SU-DHL-6 (cell line): ENCODE data around the gene ITPK1.

Source experiments
- H2AFZ ChIP-seq: fragments of 200-600 bp; sonication (generic); 2 replicates; pipeline ENCODE4 v1.6.1; 2014; ENCODE audit warnings: low read depth, mild to moderate bottlenecking, moderate library complexity, mixed read lengths, antibody characterized with exemption, low read length; ENCODE audit not compliant: severe bottlenecking
- H3F3A ChIP-seq: fragments of 200-600 bp; shearing (Covaris generic); 2 replicates; pipeline ENCODE4 v1.6.0; 2016; ENCODE audit warnings: antibody characterized with exemption, mild to moderate bottlenecking; ENCODE audit not compliant: insufficient read depth
- H3K27ac ChIP-seq: fragments of 200-600 bp; sonication (generic); 2 replicates; pipeline ENCODE4 v1.5.1; 2016; ENCODE audit warnings: low read depth, mild to moderate bottlenecking, low read length, moderate library complexity, mixed read lengths
- H3K27me3 ChIP-seq: fragments of 200-600 bp; sonication (generic), shearing (Covaris generic); 2 replicates; pipeline ENCODE4 v1.6.0; 2014; ENCODE audit warnings: mild to moderate bottlenecking, low read length
- H3K36me3 ChIP-seq: fragments of 200-600 bp; sonication (generic); 2 replicates; pipeline ENCODE4 v1.6.1; 2014; ENCODE audit warnings: mild to moderate bottlenecking, low read length, mixed read lengths
- H3K4me2 ChIP-seq: fragments of 300-600, 200-600 bp; shearing (Covaris generic), sonication (generic); 2 replicates; pipeline ENCODE4 v1.6.0; 2014; ENCODE audit warnings: low read length, low read depth, mild to moderate bottlenecking; ENCODE audit not compliant: poor library complexity, severe bottlenecking
- H3K4me3 ChIP-seq: fragments of 200-600 bp; sonication (generic); 2 replicates; pipeline ENCODE4 v1.5.1; 2014; ENCODE audit warnings: antibody characterized with exemption, low read length, mild to moderate bottlenecking, mixed read lengths; ENCODE audit not compliant: insufficient read depth, poor library complexity, severe bottlenecking
- H3K79me2 ChIP-seq: fragments of 200-600 bp; sonication (generic); 2 replicates; pipeline ENCODE4 v1.6.1; 2014; ENCODE audit warnings: mild to moderate bottlenecking, low read length, moderate library complexity; ENCODE audit not compliant: insufficient read depth
- H3K9ac ChIP-seq: fragments of 200-600 bp; sonication (generic); 2 replicates; pipeline ENCODE4 v1.7.0; 2014; ENCODE audit warnings: mild to moderate bottlenecking, low read length
- H3K9me2 ChIP-seq: fragments of 200-600 bp; sonication (generic); replicated peaks from 2 replicates; pipeline ENCODE4 v1.6.1; 2014; ENCODE audit warnings: low read length; ENCODE audit not compliant: insufficient read depth
- H3K9me3 ChIP-seq: fragments of 200-600 bp; sonication (generic); 2 replicates; pipeline ENCODE4 v1.6.1; 2014; ENCODE audit warnings: low read length, mixed read lengths; ENCODE audit not compliant: insufficient read depth
- H4K20me1 ChIP-seq: fragments of 200-600 bp; sonication (generic); 2 replicates; pipeline ENCODE4 v1.6.1; 2014; ENCODE audit warnings: low read depth, mild to moderate bottlenecking, antibody characterized with exemption, low read length, moderate library complexity, mixed read lengths
- CTCF ChIP-seq: fragments of 200-600 bp; sonication (generic); IDR thresholded peaks from one replicate; pipeline ENCODE4 v1.5.1; 2017; ENCODE audit warnings: antibody characterized with exemption, mild to moderate bottlenecking, low read length, moderate library complexity; ENCODE audit not compliant: insufficient read depth, poor library complexity, severe bottlenecking
- EZH2phosphoT487 ChIP-seq: fragments of 200-600 bp; sonication (generic), shearing (Covaris generic); conservative IDR thresholded peaks from 2 replicates; pipeline ENCODE4 v1.6.1; 2018; ENCODE audit warnings: mild to moderate bottlenecking, antibody characterized with exemption, low read length, moderate library complexity, mixed read lengths

ITPK1 gene

GRCh38 chr14:92991536-92991935, 124.2 kb downstream of the ITPK1 start:
- Histone ChIP-seq H3K9ac (no peak overlapping the region), H3K9me2 (no peaks in the 10 kb centered on the region), H3K4me3 (no peak overlapping the region), H3K27ac (no peak overlapping the region), H2AFZ (no peak overlapping the region), H3K36me3 (no peaks in the 10 kb centered on the region), H4K20me1 (no peaks in the 10 kb centered on the region), H3K27me3 (no peaks in the 10 kb centered on the region), H3K4me2 (no peak overlapping the region), H3K79me2 (no peaks in the 10 kb centered on the region), H3F3A (no peaks in the 10 kb centered on the region), H3K9me3 (no peaks in the 10 kb centered on the region)
- no peak for TF ChIP-seq EZH2phosphoT487
- TF ChIP-seq CTCF: no peak

GRCh38 chr14:92990456-92991430, 125.0 kb downstream of the ITPK1 start:
- H3K9ac ChIP-seq: no peak overlapping the region

GRCh38 chr14:92988786-92989755, 126.7 kb downstream of the ITPK1 start:
- no peaks in the 10 kb centered on the region for H3K27me3 ChIP-seq
- H4K20me1 ChIP-seq: no peaks in the 10 kb centered on the region
- no peaks in the 10 kb centered on the region for H3K79me2 ChIP-seq
- H3K27ac ChIP-seq: no peak overlapping the region
- H3F3A ChIP-seq: no peaks in the 10 kb centered on the region
- H3K9ac ChIP-seq: no peak overlapping the region
- TF ChIP-seq CTCF: no peak
- TF ChIP-seq EZH2phosphoT487: no peak
- no peaks in the 10 kb centered on the region for H3K9me3 ChIP-seq
- no peaks in the 10 kb centered on the region for H3K36me3 ChIP-seq
- no peaks in the 10 kb centered on the region for H3K9me2 ChIP-seq
- no peak overlapping the region for H2AFZ ChIP-seq
- no peak overlapping the region for H3K4me2 ChIP-seq
- H3K4me3 ChIP-seq: no peak overlapping the region

More at GRCh38 chr14:92990456-92991430, 125.0 kb downstream of the ITPK1 start:
- Histone ChIP-seq H2AFZ (no peak overlapping the region), H3K9me3 (no peaks in the 10 kb centered on the region), H3K4me2 (no peak overlapping the region), H3F3A (no peaks in the 10 kb centered on the region), H3K27ac (no peak overlapping the region), H3K79me2 (no peaks in the 10 kb centered on the region), H3K9me2 (no peaks in the 10 kb centered on the region), H3K36me3 (no peaks in the 10 kb centered on the region), H3K27me3 (no peaks in the 10 kb centered on the region), H4K20me1 (no peaks in the 10 kb centered on the region), H3K4me3 (no peak overlapping the region)
- no peak for TF ChIP-seq EZH2phosphoT487
- no peak for TF ChIP-seq CTCF
